Measurements from ENCODE around the gene LTBP3.

GRCh38 chr11:65489706-65490320, 68.3 kb downstream of the LTBP3 start:
- TF ChIP-seq CTCF (IDR thresholded peaks at IDR 0.05) (no peak), EP300 (IDR thresholded peaks at IDR 0.05) (no peak)
